GM12872 (cell line): ENCODE measurements around the gene CFAP251.

Experiments used
- TF ChIP-seq, protein P1 (sequence below): IDR thresholded peaks from 3 replicates; pipeline ENCODE4 v1.5.1; 2011; ENCODE audit warnings: low read depth, mild to moderate bottlenecking, low read length, moderate library complexity; ENCODE audit not compliant: insufficient read depth

CFAP251 gene

DNA sequence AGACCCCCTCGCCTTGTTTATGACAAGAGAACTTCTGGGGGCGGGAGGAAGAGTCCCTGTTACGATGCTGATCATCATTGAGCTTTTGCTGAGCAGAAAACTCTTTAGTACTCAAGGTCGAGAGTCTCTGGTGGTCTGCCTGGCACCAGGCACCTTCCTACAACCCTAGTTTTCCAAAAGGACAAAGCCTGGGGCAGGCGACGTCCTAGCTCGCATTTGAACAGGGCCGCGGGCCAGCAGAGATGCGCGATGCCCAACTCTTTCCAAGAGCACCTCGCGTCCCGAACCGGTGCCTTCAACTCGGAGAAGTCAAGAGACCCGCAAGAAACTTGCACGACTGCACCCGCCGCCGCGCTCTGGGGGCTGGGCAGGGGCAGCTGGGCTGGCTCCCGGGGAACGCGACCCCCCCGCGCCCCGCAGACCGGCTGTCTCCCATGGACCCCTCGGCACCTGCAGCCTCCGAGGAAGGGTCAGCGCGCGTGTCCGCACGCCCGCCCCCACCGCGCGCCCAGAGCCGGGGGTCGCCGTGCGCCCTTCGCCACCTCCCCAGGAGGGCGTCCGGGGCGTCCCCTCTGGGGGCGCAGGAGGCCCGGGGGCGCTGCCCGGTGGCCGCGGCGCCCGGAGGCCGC, 102.9 kb downstream of the CFAP251 start:
- TF ChIP-seq, protein P1, sequence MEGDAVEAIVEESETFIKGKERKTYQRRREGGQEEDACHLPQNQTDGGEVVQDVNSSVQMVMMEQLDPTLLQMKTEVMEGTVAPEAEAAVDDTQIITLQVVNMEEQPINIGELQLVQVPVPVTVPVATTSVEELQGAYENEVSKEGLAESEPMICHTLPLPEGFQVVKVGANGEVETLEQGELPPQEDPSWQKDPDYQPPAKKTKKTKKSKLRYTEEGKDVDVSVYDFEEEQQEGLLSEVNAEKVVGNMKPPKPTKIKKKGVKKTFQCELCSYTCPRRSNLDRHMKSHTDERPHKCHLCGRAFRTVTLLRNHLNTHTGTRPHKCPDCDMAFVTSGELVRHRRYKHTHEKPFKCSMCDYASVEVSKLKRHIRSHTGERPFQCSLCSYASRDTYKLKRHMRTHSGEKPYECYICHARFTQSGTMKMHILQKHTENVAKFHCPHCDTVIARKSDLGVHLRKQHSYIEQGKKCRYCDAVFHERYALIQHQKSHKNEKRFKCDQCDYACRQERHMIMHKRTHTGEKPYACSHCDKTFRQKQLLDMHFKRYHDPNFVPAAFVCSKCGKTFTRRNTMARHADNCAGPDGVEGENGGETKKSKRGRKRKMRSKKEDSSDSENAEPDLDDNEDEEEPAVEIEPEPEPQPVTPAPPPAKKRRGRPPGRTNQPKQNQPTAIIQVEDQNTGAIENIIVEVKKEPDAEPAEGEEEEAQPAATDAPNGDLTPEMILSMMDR = no peak

DNA sequence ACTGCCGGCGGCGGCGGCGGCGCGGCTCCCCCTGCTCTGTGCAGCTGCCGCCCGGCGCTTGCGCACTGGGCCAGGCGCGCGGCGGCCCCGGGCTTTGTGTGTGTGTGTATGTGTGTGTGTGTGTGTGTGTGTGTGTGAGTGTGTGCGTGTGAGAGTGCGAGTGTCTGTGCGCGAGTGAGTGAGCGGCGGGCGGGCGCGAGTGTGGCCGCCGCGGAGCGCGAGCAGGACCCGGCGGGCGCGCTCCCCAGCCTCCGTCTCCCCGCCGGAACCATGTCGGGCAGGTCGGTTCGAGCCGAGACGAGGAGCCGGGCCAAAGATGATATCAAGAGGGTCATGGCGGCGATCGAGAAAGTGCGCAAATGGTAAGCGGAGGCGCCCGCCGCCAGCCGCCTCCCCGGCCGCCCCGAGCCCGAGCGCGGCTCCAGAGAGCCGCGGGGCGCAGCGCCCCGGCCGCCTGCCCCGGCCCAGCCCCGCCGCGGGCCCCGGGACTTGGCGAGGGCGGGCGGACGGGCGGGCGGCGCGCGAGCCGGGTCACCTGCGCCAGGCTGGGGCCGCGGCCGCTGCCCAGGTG, 103.5 kb downstream of the CFAP251 start, which contains the start of gene BCL7A:
Gene BCL7A, plus strand, starts transcription at position 63 of the 571 bp plus-strand sequence. Its CDS starts 208 bp downstream, at position 271.
- TF ChIP-seq, protein P1 = no peak

DNA sequence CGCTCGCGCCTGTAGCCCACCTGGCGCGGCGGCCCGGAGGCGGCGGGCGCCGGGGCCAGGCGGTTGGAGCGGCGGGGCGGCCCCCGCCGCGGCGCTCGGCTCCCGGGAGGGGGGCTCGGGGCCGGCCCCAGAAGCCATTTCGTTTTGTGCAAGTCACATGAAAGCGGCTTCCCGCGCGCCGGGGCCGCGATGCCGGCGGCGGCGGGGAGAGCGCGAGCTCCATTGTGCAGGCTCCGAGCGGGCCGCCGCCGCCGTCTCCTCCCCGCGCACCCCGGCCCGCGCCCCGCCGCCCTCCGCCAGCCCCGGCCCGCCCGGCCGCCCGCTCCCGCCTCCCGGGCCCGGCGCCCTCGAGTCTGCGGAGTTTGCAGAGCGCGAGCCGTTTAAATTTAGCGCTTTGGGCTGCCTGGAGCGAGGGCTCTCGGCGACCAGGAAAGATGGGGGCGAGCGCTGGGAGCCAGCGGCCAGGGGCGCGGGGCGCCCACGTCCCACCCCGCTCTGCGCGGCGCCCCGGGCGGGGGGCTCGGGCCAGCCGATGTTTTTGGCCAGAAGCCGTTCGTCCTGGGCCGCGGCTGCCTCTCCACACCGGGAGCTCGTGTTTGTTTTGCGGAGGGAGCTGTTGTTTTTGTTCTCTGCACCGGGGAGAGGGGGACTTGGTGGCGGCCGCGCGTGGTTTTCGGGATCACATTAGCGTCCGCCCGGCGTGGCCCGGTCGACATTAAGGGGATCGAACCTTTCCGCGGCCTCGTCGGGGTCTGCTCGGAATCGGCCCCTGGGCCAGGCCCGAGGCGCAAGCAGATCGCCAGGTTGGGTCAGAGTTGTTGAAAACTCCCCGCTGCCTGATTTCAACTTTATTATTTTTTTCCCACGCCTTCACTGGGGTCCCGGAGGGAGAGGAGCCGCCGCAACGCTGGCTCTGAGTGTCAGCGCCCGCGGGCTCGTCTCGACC, 104.3 kb downstream of the CFAP251 start:
- TF ChIP-seq, protein P1 = no peak

DNA sequence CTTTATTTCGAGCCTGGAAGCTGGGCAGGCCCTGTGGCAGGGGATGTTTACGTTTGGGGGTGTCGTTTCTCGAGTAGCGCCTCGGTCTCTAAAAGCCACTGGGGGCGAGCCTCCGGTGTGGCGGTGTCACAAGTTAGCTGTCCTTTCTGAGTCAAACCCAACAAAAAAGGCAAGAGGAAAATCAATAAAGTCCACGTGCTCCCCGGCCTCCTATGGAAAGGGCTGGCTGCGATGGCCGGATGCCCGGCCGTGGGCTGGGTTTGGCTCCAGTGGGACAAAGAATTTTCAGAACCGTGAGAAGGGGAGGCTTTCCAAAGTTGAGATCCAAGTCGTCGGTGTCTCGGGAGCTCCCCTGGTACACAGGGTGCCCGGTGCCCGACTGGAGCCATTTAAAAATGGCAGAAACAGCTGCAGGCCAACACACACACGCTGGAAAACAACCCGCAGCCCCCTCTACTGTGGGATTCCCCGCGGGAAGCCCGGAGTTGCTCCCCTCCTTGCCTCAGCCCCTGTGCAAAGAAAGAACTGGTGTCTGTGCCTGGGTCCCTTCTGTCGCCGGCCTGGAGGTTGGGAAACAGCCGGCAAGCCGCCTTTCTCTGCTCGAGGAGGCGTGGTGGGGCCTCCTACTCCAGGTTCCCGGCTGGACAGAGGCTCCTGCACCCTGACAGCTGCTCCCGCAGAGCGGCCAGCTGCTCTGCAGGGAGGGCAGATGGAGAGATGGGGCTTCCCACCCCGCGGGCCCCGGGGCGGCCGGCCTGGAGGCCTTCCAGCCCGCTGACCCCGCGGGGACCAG, 105.1 kb downstream of the CFAP251 start:
- TF ChIP-seq, protein P1 = no peak

DNA sequence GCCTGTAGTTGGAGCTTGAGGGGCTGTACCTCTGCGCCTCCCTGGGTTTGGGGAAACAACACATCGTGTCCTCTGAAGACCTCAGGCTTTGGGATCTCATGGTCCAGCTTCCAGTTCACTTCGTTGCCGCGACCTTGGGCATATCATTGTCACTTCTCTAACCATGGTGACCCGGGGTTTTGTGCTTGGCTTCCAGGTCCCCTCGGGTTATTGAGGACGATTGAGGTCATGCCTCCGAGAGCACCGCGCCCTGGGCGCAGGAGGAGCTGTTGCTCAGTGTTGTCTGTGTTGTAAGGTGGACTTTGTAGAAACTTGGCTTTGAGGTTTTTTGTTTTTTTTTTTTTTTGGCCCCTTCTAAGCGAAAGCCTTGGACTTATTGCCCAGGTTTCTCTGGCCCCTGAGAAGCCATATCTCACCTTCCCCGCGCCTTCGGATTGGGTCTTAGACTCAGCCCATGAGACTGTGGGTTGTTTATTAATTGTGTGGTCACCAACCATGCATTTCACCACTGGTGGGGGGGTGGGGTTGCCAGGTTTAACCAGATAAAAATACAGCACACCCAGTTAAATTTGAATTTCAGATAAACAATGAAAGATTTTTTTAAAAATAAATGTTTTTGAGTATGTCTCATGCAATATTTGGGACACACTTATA, 105.9 kb downstream of the CFAP251 start:
- TF ChIP-seq, protein P1 = 0 out of 3 replicates have a peak, but pooled peaks have one; percentile 22

DNA sequence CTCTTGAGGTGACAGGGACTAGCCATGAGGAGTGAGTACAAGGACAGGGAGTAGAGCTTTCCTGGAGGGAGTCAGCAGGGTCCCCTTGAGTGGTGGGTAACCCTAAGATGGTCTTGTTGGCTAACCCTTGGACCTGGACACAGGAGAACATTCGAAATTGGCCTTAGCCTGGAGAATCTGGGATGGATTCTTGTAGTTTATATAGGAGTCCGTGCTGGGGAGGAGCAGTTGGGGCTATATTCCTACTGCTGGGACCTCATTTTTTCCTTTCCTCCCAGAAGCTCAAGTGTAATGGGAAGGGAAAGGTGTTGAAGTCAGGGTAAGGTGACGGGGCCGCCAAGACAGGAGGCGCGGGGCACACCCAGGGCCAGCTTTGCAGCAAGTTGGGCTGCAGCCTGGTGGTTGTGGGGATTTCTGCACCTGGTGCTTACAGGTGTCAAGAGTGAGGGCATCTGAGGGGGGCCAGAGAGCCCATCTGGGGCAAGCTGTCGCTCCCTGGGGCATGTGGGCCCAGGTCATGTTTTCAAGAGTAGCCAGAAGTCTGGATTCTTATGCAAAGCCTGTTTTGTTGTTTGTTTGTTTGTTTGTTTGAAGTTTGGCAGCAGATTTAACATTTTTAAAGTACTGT, 108.4 kb downstream of the CFAP251 start:
- TF ChIP-seq, protein P1 = no peak
